ENCODE data around the gene MYOCD. TPM values are rescaled to one million over a fixed set of nuclear protein-coding genes. Genes with fewer than 3 reads are reported as not detected.

Gene MYOCD, protein sequence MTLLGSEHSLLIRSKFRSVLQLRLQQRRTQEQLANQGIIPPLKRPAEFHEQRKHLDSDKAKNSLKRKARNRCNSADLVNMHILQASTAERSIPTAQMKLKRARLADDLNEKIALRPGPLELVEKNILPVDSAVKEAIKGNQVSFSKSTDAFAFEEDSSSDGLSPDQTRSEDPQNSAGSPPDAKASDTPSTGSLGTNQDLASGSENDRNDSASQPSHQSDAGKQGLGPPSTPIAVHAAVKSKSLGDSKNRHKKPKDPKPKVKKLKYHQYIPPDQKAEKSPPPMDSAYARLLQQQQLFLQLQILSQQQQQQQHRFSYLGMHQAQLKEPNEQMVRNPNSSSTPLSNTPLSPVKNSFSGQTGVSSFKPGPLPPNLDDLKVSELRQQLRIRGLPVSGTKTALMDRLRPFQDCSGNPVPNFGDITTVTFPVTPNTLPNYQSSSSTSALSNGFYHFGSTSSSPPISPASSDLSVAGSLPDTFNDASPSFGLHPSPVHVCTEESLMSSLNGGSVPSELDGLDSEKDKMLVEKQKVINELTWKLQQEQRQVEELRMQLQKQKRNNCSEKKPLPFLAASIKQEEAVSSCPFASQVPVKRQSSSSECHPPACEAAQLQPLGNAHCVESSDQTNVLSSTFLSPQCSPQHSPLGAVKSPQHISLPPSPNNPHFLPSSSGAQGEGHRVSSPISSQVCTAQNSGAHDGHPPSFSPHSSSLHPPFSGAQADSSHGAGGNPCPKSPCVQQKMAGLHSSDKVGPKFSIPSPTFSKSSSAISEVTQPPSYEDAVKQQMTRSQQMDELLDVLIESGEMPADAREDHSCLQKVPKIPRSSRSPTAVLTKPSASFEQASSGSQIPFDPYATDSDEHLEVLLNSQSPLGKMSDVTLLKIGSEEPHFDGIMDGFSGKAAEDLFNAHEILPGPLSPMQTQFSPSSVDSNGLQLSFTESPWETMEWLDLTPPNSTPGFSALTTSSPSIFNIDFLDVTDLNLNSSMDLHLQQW
- 11.5 TPM for polyA plus RNA-seq (2013, experiment 1 of 2)
- polyA plus RNA-seq (2013, experiment 2 of 2) = 5.7 TPM

DNA sequence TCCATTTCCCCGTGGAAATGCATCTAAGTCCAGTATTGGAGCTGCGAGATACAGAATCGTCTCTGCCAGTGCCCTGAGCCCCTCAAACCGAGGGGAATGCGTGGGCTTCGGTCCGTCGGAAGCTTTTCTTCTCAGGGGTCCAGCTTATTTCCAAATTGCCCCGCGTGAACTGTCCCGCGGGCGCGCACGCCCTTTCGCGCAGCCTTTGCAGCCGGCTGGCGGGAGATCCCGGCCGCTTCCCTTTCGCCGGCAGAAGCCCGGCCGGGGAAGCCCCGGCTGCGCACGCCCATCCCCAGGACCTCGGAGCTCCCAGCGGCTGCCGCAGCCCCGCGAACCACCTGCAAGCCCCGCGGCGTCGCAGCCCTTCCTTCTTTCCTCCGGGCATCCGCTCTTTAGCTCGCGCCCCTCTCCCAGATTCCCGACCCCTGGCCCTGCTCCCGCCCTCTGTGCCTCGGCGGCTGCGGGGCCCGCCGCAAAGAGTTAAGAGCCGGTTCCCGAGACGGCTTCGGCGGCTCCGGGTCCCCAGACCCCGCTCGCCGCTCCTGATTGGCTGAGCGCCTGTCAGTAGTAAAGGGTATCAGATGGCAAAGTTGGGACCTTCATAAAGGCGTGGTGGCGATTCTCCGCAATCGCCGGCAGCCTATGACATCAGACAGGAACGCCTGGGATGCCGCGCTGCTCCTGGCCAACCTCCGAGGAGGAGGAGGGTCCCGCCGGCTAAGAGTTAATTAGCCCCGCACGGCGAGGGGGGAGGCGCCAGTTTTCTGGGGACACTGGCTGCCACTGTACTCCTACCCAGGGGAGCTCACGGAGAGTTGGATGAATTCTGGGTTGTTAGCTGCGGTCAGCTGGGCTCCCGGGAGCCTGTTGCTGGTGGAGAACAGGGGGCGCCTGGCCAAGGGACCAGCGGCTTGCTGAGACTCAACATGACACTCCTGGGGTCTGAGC is at the start of gene MYOCD:
MYOCD (plus strand) TSS at position 628 of the 948 bp plus-strand sequence; CDS start at position 927, 299 bp downstream.
- H3K4me3 ChIP-seq (ENCODE audit: extremely low read depth, insufficient read depth, low read length, poor library complexity, severe bottlenecking) = peak within 1 kb of the TSS; percentile 54
- 0 to 1% methylated on average over 53 to 65 of the region's 78 CpGs for WGBS, 2 experiments (ENCODE audit: insufficient coverage in 2 of 2)
- no peaks in the 10 kb centered on the region for H3K36me3 ChIP-seq (ENCODE audit: control insufficient read depth, insufficient read depth, low read length)
- no peak within 1 kb of the TSS for H3K27ac ChIP-seq (ENCODE audit: low read depth, low read length, severe bottlenecking)
- H3K9me3 ChIP-seq (ENCODE audit: control insufficient read depth, low read length) = no peaks in the 10 kb centered on the region
- H3K4me1 ChIP-seq (ENCODE audit: control insufficient read depth, insufficient read depth, low read length, poor library complexity, severe bottlenecking) = no peaks in the 10 kb centered on the region

DNA sequence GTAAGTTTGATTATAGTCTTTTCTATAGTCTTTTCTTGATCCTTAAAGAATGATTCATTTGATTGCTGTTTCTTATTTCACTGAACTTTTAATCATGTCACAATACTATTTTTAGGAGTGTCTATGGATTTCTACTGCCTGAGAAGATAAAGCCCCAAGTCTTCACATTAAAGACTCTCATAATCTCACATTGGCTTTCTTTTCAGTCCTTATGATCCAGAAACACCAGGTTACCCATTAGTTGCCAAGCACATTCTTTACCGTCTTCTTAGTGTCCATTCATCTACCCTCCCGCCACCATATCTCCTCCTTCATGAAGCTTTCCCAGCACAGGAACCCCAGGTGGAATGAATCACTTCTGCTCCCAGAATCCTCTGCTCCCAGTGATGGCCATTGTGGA is 49.5 kb upstream of the MYOCD start:
- no peaks in the 10 kb centered on the region for H3K36me3 ChIP-seq (ENCODE audit: control insufficient read depth, insufficient read depth, low read length)
- WGBS, 2 experiments (ENCODE audit: insufficient coverage in 2 of 2) = 92 to 100% methylated on average over 2 of the region's 2 CpGs
- no peaks in the 10 kb centered on the region for H3K9me3 ChIP-seq (ENCODE audit: control insufficient read depth, low read length)
- peaks cover 15% of the 10 kb centered on the region for H3K4me1 ChIP-seq (ENCODE audit: control insufficient read depth, insufficient read depth, low read length, poor library complexity, severe bottlenecking)
- no peak overlapping the region for H3K4me3 ChIP-seq (ENCODE audit: extremely low read depth, insufficient read depth, low read length, poor library complexity, severe bottlenecking)
- H3K27ac ChIP-seq (ENCODE audit: low read depth, low read length, severe bottlenecking) = no peak overlapping the region

DNA sequence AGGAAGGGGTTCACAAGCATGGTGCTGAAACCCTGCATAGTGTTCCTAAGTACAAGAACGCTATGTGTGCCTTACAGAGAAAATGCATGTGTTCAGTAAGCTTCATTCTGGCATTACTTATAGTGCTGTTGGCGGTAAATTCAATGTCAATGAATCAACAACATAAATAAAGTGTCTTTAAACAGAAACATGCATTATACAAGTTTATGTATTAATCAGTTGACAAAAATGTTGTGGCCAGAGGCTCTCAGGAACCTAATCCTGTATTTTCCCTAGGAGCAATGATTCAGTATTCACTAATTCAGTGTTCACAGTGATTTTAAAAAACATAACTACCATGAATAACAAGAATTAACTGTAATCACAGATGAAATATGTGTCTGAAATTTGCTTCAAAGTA is 47.1 kb upstream of the MYOCD start:
- no peaks in the 10 kb centered on the region for H3K9me3 ChIP-seq (ENCODE audit: control insufficient read depth, low read length)
- no peak overlapping the region for H3K4me3 ChIP-seq (ENCODE audit: extremely low read depth, insufficient read depth, low read length, poor library complexity, severe bottlenecking)
- H3K36me3 ChIP-seq (ENCODE audit: control insufficient read depth, insufficient read depth, low read length) = no peaks in the 10 kb centered on the region
- 100% methylated on average over 1 of the region's 2 CpGs; no CpG with 5 or more reads in 1 of the 2 experiments for WGBS, 2 experiments (ENCODE audit: insufficient coverage in 2 of 2)
- no peak overlapping the region for H3K27ac ChIP-seq (ENCODE audit: low read depth, low read length, severe bottlenecking)
- peaks cover 15% of the 10 kb centered on the region for H3K4me1 ChIP-seq (ENCODE audit: control insufficient read depth, insufficient read depth, low read length, poor library complexity, severe bottlenecking)

DNA sequence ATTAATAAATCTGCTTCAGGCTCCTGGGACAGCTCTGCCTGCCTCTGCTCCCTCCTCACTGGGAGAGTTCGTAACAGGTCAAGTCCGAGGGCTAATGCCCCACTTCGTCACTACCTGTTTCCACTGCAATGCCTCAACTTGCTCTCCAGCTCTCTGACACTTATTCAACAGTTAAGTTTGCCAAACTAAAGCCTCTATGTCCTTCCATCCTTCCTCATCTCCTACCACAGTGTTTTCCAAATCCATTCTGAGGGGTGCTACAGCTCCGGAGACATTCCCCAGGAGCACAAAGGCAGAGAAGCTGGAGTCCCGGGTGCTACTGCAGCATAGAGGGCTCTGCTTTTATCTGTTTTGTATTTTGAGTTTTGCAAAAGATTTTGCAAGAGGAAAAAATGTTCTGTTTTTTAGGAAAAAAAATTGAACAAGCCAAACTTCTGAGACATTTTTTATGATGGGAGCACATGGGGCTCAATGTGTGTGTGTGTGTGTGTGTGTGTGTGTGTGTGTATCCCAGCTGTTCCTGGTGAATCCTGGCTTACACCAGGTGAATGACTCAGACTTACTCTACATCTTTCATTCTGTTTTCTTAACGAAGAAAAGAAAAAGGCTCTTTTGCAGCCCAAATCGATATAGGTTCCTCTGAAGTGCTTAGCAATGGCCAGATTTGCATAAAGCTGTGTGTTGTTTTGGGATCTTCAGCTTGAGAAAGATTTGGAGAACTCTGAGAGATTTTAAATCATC is 46.1 kb upstream of the MYOCD start:
- WGBS, 2 experiments (ENCODE audit: insufficient coverage in 2 of 2) = 80 to 84% methylated on average over 5 to 6 of the region's 7 CpGs
- no peak overlapping the region for H3K27ac ChIP-seq (ENCODE audit: low read depth, low read length, severe bottlenecking)
- H3K4me1 ChIP-seq (ENCODE audit: control insufficient read depth, insufficient read depth, low read length, poor library complexity, severe bottlenecking) = peaks cover 15% of the 10 kb centered on the region
- H3K9me3 ChIP-seq (ENCODE audit: control insufficient read depth, low read length) = no peaks in the 10 kb centered on the region
- H3K4me3 ChIP-seq (ENCODE audit: extremely low read depth, insufficient read depth, low read length, poor library complexity, severe bottlenecking) = no peak overlapping the region
- H3K36me3 ChIP-seq (ENCODE audit: control insufficient read depth, insufficient read depth, low read length) = no peaks in the 10 kb centered on the region

DNA sequence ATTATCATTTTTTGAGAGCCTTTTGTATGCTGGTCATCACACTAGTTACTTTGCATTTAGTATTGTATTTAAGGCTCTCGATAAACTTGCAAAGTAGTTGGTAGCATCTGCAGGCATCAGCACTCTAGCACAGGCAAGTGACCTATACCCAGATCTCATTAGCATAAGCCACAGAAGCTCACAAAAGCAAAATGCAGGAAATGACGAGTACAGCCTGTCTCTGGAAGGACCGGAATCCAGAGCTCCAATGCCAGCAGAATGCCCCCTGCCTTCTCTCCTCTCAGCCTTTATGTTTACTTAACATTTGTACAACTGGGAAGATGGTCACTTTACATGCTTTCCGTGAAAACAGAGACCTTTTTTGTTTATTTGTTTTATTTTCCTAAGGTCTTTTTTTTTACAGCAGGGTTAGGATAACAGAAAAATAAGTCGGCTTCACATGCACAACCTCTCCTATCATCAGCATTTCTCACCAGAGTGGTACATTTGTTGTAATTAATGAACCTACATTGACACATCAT is 45.4 kb upstream of the MYOCD start:
- Histone ChIP-seq H3K36me3 (ENCODE audit: control insufficient read depth, insufficient read depth, low read length) (no peaks in the 10 kb centered on the region), H3K27ac (ENCODE audit: low read depth, low read length, severe bottlenecking) (no peak overlapping the region), H3K4me3 (ENCODE audit: extremely low read depth, insufficient read depth, low read length, poor library complexity, severe bottlenecking) (no peak overlapping the region), H3K9me3 (ENCODE audit: control insufficient read depth, low read length) (no peaks in the 10 kb centered on the region), H3K4me1 (ENCODE audit: control insufficient read depth, insufficient read depth, low read length, poor library complexity, severe bottlenecking) (peaks cover 15% of the 10 kb centered on the region)
- 56% methylated on average over 2 of the region's 5 CpGs; no CpG with 5 or more reads in 1 of the 2 experiments for WGBS, 2 experiments (ENCODE audit: insufficient coverage in 2 of 2)

DNA sequence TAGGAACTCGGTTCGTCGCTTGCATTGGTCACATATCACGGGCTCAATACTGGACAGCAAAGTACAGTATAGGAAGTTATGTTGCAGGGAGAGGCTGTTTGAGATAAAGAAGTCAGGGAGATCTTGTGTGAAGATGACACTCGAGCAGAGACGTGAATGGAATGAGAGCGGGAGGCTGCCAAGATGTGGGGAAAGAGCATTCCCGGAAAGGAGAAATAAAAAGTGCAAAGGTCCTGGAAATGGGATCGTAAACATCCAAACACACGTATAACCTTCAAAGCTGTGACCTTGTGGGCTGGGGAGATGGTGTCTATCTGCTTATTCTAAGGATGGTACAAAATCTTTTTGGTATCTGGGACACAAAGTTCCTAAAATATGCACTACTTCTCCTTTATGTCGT is 43.0 kb upstream of the MYOCD start:
- Histone ChIP-seq H3K9me3 (ENCODE audit: control insufficient read depth, low read length) (no peaks in the 10 kb centered on the region), H3K4me1 (ENCODE audit: control insufficient read depth, insufficient read depth, low read length, poor library complexity, severe bottlenecking) (peaks cover 26% of the 10 kb centered on the region), H3K36me3 (ENCODE audit: control insufficient read depth, insufficient read depth, low read length) (no peaks in the 10 kb centered on the region), H3K27ac (ENCODE audit: low read depth, low read length, severe bottlenecking) (no peak overlapping the region), H3K4me3 (ENCODE audit: extremely low read depth, insufficient read depth, low read length, poor library complexity, severe bottlenecking) (no peak overlapping the region)
- WGBS, 2 experiments (ENCODE audit: insufficient coverage in 2 of 2) = 89 to 97% methylated on average over 8 to 9 of the region's 11 CpGs

DNA sequence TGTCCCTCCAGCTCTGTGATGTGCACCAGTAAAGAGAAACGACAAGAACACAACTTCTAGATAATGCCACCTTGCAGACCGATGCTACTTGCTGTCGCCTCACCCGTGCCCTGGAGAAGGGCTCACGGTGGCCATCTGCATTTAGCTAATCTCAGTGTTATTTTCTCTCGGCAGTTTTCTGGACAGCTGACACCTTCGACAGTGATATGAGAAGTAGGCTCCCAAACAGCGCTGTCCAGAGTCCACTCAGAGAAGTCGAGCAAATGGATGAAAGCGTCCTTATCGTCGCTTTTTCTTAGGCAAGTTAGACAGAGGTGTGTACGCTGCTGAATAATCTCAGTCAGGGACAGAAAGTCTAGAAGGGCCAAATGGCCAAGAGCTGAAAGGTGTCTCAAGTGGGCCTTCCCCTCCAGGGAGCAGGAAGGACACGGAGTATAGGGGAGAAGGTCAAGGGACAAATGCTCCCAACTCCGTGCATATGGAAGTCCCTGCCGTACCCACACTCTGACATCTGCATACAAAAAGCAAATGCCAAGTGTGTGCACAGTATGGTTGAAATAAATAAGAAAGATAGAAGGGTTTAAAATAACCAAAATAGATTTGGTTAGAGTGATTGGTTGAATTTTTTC is 42.4 kb upstream of the MYOCD start:
- H3K4me3 ChIP-seq (ENCODE audit: extremely low read depth, insufficient read depth, low read length, poor library complexity, severe bottlenecking) = no peak overlapping the region
- no peak overlapping the region for H3K27ac ChIP-seq (ENCODE audit: low read depth, low read length, severe bottlenecking)
- H3K9me3 ChIP-seq (ENCODE audit: control insufficient read depth, low read length) = no peaks in the 10 kb centered on the region
- H3K4me1 ChIP-seq (ENCODE audit: control insufficient read depth, insufficient read depth, low read length, poor library complexity, severe bottlenecking) = peaks cover 32% of the 10 kb centered on the region
- WGBS, 2 experiments (ENCODE audit: insufficient coverage in 2 of 2) = 90 to 99% methylated on average over 9 to 14 of the region's 16 CpGs
- H3K36me3 ChIP-seq (ENCODE audit: control insufficient read depth, insufficient read depth, low read length) = no peaks in the 10 kb centered on the region

DNA sequence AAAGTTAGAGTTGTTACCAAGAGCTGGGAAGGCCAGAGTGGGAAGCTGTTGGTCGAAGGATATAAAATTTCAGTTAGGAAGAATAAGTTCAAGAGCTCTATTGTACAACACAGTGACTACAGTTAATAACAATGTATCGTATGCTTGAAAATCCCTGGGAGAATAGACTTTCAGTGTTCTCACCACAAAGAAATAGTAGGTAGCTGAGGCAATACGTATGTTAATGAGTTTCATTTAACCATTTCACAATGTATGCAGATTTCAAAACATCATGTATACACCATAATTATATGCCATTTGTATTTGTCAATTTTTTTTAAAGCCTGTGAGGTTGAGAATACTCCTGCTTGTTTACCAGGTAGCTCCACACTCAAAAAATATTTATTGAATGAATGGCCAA is 41.5 kb upstream of the MYOCD start:
- Histone ChIP-seq H3K4me3 (ENCODE audit: extremely low read depth, insufficient read depth, low read length, poor library complexity, severe bottlenecking) (no peak overlapping the region), H3K9me3 (ENCODE audit: control insufficient read depth, low read length) (no peaks in the 10 kb centered on the region), H3K4me1 (ENCODE audit: control insufficient read depth, insufficient read depth, low read length, poor library complexity, severe bottlenecking) (peaks cover 33% of the 10 kb centered on the region), H3K36me3 (ENCODE audit: control insufficient read depth, insufficient read depth, low read length) (no peaks in the 10 kb centered on the region), H3K27ac (ENCODE audit: low read depth, low read length, severe bottlenecking) (no peak overlapping the region)
- WGBS, 2 experiments (ENCODE audit: insufficient coverage in 2 of 2) = no CpG with 5 or more reads among the region's 3 CpGs

DNA sequence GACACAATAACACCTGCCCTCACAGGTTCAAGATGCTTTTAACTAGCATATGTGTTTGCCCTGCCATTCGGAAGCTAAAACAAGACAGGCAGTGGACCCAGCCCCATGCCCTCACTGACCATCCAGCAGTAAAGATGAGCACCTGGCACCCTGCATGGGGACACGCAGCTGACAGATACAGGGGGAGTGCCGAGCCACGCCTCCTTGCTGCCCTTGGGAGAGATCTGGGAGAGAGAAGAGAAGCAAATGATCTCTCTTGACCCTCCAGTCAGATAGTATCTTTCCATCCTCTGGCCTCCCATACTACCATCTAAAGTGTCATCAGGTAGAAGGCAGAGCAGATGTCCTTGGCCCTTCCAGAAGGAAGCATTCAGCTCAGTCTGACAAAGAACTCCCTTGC is 40.6 kb upstream of the MYOCD start:
- Histone ChIP-seq H3K27ac (ENCODE audit: low read depth, low read length, severe bottlenecking) (no peak overlapping the region), H3K9me3 (ENCODE audit: control insufficient read depth, low read length) (no peaks in the 10 kb centered on the region), H3K36me3 (ENCODE audit: control insufficient read depth, insufficient read depth, low read length) (no peaks in the 10 kb centered on the region), H3K4me1 (ENCODE audit: control insufficient read depth, insufficient read depth, low read length, poor library complexity, severe bottlenecking) (peaks cover 29% of the 10 kb centered on the region), H3K4me3 (ENCODE audit: extremely low read depth, insufficient read depth, low read length, poor library complexity, severe bottlenecking) (no peak overlapping the region)
- WGBS, 2 experiments (ENCODE audit: insufficient coverage in 2 of 2) = 89 to 100% methylated on average over 2 to 4 of the region's 4 CpGs

Data from mesodermal cell (in vitro differentiated cells).